GM21825 (cell line): ENCODE data around the gene PNMT.

ENCODE experiments used
- ATAC-seq: cut with Tn5 transposase; IDR thresholded peaks from one replicate; pipeline ENCODE4 v1.9.1; 2021; ENCODE audit warnings: mild to moderate bottlenecking, moderate library complexity; ENCODE audit not compliant: unreplicated experiment

The PNMT gene

DNA sequence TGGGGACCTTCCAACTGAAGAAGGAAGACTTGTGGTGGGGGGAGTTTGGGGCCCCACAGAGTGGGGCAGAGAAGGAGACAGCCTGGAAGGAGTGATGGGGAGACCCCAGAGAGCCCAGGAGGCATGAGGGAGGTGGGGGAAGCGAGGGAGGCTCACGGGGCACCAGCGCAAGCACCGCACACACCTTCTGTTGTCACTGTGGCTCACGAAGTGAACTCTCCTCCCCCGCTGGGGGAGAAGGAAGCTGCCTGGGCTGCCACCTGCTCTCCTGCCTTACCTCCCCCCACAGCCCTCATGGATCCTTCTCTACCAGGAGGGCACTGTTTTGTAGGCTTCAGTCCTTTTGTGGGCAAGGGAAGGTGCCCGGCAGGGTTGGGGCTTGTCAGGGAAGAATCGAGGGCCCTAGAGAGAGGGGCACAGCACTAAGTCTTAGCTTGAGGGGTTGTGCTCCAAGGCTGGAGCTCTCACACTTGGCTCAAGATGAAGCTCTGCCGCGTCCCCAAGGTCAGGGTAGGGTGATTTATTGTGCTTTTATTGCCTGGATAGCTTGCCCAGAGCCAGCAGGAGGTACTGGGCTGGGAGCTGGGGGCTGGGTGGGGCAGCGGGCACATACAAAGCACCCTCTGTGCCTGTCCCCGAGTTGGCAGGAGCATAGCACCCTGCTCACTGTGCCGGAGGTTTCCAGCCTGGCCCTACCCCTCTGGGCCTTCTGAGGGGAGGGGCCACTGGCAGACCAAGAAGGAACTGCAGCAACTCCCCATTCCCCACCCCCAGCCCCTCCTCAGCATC, 35.9 kb upstream of the PNMT start:
- no peak for ATAC-seq

- ATAC-seq = no peak
Observed at GRCh38 chr17:39633570-39634183, 34.6 kb upstream of the PNMT start.

DNA sequence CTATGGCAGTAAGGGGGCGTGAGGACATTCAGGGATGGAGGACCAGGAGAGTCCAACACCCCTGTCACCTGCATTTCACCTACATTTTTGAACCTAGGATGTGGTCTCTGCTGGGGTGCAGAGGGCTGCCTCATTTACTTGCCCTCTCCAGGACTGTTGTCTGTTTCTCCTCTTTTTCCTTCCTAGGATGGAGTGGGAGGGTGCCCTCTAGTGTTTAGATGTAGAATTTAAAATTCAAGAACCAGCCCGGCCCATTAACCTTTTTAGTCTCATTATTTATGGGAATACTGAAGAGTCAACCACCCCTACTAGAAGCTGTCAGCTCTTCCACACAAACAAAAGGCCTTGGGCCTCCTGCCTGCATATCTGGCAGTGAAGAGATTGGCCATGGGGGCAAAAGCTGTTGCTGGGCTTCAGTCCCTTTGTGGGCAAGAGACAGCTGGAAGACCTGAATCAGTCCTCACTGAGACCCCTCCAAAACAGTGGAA, 33.8 kb upstream of the PNMT start:
- ATAC-seq = no peak

DNA sequence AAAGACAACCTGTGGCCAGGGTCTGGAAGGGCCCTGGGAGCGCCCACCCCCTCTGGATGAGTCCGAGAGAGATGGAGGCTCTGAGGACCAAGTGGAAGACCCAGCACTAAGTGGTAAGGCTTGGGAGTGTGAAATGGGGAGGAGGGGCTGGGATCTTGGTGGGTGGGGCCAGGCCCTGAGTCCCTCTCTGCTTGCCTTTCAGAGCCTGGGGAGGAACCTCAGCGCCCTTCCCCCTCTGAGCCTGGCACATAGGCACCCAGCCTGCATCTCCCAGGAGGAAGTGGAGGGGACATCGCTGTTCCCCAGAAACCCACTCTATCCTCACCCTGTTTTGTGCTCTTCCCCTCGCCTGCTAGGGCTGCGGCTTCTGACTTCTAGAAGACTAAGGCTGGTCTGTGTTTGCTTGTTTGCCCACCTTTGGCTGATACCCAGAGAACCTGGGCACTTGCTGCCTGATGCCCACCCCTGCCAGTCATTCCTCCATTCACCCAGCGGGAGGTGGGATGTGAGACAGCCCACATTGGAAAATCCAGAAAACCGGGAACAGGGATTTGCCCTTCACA, 32.6 kb upstream of the PNMT start:
- no peak for ATAC-seq

DNA sequence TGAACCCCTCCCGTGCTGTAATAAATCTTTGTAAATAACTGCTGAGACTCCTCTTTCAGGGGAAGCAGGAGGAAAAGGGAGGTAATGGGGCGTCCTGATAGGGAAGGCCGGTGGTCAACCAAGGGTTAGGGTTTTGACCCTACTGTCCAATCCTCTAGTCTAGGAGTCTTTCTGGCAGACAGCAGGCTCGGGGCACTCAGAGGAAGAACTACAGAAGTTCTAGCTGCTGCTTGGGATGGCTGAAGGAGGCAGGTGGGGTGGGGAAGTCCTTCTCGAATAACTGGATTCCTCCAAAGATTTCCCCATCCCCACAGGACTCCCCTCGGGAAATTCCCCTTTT, 31.7 kb upstream of the PNMT start:
- ATAC-seq = no peak

GRCh38 chr17:39636927-39637736, 31.1 kb upstream of the PNMT start, which contains the start of gene STARD3:
STARD3 (plus strand) TSS chr17:39637144; CDS start chr17:39653532, 16,388 bp downstream.
- ATAC-seq = peak; percentile 74

DNA sequence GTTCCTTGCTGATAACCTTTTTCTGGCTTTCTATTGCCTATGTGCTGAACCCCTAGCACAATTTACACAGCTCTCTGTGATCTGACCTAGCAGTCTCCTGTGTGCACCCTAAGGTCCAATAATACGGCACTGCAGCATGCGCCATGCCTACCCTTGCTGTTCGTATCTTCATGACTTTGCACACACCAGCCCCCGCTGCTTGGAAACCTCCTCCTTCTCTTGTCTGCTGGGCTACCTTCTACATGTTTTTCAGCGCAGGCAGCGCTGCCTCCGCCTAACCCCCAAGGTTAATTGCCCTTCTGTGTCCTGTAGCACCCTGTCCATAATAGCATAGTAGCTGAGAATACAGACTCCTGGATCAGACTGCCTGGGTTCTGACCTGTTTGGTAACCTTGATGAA, 29.9 kb upstream of the PNMT start:
- ATAC-seq = no peak

DNA sequence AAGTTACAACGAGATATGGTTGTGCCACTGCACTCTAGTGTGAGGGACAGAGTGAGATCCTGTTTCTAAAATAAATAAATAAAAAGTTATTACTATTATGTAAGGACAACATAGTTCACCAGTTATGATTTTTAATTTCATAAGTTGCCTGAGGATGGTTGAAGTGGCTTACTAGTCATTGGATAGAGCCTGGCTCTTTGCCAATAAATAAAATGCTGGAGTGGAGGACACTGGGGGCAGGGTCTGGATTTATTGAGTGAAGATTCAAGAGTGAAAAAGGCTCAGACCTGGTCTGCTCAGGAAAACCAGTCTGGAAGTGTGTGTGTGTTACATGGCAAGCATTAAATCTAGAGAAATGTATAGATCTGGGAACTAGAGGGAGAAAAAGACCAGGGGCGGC, 29.2 kb upstream of the PNMT start:
- ATAC-seq = no peak

DNA sequence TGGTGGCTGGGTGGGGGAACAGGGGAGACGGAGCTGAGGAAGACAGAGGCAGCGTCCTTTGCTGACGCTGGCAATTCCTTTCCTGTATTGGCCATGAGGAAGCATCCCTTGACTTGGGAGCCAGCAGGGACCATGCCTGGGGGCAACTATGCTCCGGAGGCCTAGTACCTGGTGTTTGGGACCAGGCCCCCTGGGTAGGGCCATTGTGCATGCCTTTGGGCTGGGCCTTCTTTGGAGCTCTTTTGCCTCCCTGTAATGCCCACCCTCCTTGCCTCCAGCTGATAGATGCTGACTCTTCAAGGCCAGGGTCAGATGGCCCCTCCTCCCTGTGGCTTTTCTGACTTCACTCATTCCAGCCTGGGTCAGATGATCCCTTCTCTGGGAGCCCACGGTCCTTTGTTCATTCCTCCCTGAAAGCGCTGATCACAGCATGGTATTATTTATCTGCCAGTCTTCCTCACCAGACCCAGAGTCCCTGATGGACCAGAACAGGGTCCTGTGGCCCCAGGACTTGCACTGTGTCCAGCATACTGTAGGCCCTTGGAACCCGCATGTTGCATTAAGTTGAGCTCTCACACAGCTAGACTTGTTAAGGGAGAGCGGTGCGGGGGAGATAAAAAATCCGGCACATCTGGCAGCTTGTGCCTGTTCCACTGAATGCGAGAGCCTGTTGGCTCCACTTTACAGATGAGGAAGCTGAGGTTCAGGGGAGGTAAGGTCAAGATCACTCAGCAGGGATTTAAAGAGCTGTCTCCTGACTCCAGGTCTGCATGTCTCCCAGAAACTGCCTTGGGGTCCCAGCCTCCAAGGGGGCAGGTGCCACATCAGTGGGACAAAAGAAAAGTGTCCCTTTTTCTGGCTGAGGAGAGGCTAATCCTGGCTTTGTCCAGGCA, 28.4 kb upstream of the PNMT start:
- ATAC-seq = no peak

GRCh38 chr17:39640591-39641031, 27.6 kb upstream of the PNMT start:
- ATAC-seq = no peak

GRCh38 chr17:39641097-39641496, 27.2 kb upstream of the PNMT start:
- ATAC-seq = no peak

DNA sequence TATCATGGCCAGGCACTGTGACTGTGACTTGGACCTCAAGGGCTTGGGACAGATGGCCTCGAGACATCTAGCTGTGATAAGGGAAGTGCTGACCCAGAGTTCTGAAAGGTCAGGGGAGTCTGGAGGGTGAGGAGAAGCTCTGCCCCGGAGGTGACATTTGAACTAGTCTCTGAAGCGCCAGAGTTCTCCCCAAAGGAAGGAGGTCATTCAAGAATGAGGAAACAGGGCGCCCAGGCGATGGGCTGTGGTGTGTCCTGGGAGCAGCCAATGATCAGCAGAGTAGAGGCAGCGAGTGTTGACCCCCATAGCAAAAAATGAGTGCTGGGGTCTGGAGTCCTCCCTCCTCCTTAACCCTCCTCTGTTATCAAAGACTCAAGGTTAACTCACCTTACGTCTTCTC, 26.4 kb upstream of the PNMT start:
- ATAC-seq = no peak

- no peak for ATAC-seq
Observed at GRCh38 chr17:39642291-39643074, 25.8 kb upstream of the PNMT start.

GRCh38 chr17:39643271-39643670, 25.0 kb upstream of the PNMT start:
- no peak for ATAC-seq

GRCh38 chr17:39647256-39647655, 21.0 kb upstream of the PNMT start:
- no peak for ATAC-seq

GRCh38 chr17:39648616-39649366, 19.5 kb upstream of the PNMT start:
- no peak for ATAC-seq

- no peak for ATAC-seq
Observed at GRCh38 chr17:39650121-39650579, 18.1 kb upstream of the PNMT start.

- ATAC-seq = no peak
Observed at GRCh38 chr17:39651923-39652586, 16.2 kb upstream of the PNMT start.
